Keratinocyte (primary cell): ENCODE measurements around the gene HAPLN1. TPM values are rescaled to one million over a fixed set of nuclear protein-coding genes. Genes with fewer than 3 reads are reported as not detected.

Experiments
- DNase-seq: peaks from one replicate; pipeline ENCODE4 v3.0.0-alpha.2; 2011; ENCODE audit warnings: low read depth, missing footprints, low spot score
- FAIRE-seq: peaks from 2 replicates; lab custom pipeline; 2011; peaks lifted over from hg19 to GRCh38; lab: Jason Lieb, UNC
- H2AFZ ChIP-seq: 2 replicates; pipeline ENCODE4 v1.6.0; 2012; ENCODE audit warnings: low read length, control low read depth, inconsistent platforms; ENCODE audit not compliant: control insufficient read depth
- H3K27ac ChIP-seq: 2 replicates; pipeline ENCODE4 v1.5.1; 2011; ENCODE audit warnings: low read length; ENCODE audit not compliant: control insufficient read depth, insufficient read depth
- H3K27me3 ChIP-seq: 3 replicates; pipeline ENCODE4 v1.6.0; 2011; ENCODE audit warnings: low read length; ENCODE audit not compliant: control insufficient read depth, insufficient read depth; ENCODE audit errors: extremely low read depth
- H3K36me3 ChIP-seq, 2 experiments: 2 replicates in 1 of 2; 3 replicates in 1 of 2; pipeline ENCODE4 v1.5.1; 2011; ENCODE audit warnings: low read length in 2 of 2, mild to moderate bottlenecking in 1 of 2; ENCODE audit not compliant: control insufficient read depth in 2 of 2, insufficient read depth in 2 of 2; ENCODE audit errors: extremely low read depth in 1 of 2
- H3K4me1 ChIP-seq: 3 replicates; pipeline ENCODE4 v1.5.1; 2011; ENCODE audit warnings: low read length; ENCODE audit not compliant: control insufficient read depth, insufficient read depth; ENCODE audit errors: extremely low read depth
- H3K4me2 ChIP-seq: 3 replicates; pipeline ENCODE4 v1.6.0; 2011; ENCODE audit warnings: low read depth, low read length; ENCODE audit not compliant: control insufficient read depth, insufficient read depth; ENCODE audit errors: extremely low read depth
- H3K4me3 ChIP-seq, 3 experiments: fragments of 200-600 bp in 1 of 3; sonication (generic) in 1 of 3; 2 replicates in 2 of 3; 3 replicates in 1 of 3; pipeline ENCODE4 v1.5.1; 2011 to 2016; ENCODE audit warnings: low read length in 3 of 3, mild to moderate bottlenecking in 3 of 3, control low read depth in 2 of 3, inconsistent platforms in 1 of 3, low read depth in 1 of 3, mixed read lengths in 1 of 3, mixed run types in 1 of 3, moderate library complexity in 1 of 3; ENCODE audit not compliant: control insufficient read depth in 2 of 3, insufficient read depth in 2 of 3; ENCODE audit errors: extremely low read depth in 1 of 3
- H3K79me2 ChIP-seq: 2 replicates; pipeline ENCODE4 v1.6.0; 2012; ENCODE audit warnings: low read length; ENCODE audit not compliant: control insufficient read depth, insufficient read depth
- H3K9ac ChIP-seq: 3 replicates; pipeline ENCODE4 v1.6.0; 2011; ENCODE audit warnings: low read length; ENCODE audit not compliant: control insufficient read depth, insufficient read depth; ENCODE audit errors: extremely low read depth
- H3K9me1 ChIP-seq: 3 replicates; pipeline ENCODE4 v1.6.0; 2011; ENCODE audit warnings: low read length; ENCODE audit not compliant: control insufficient read depth, insufficient read depth; ENCODE audit errors: extremely low read depth
- H3K9me3 ChIP-seq: 2 replicates; pipeline ENCODE4 v1.5.1; 2012; ENCODE audit warnings: low read depth, low read length; ENCODE audit not compliant: control insufficient read depth
- H4K20me1 ChIP-seq: 3 replicates; pipeline ENCODE4 v1.6.0; 2011; ENCODE audit warnings: low read length; ENCODE audit not compliant: control insufficient read depth, insufficient read depth; ENCODE audit errors: extremely low read depth
- EZH2 ChIP-seq: IDR thresholded peaks from one replicate; pipeline ENCODE4 v1.6.1; 2012; ENCODE audit warnings: inconsistent platforms, mild to moderate bottlenecking, low read length, moderate library complexity
- dilution Hi-C: fragments of 300-500 bp; cut with MboI; formaldehyde crosslinking; loops from one replicate; pipeline ENCODE4 v1.7.0; 2020; ENCODE audit warnings: low sequenced_read_pairs; ENCODE audit not compliant: extremely low pct_ligation_motif_present
- polyA plus RNA-seq, 5 experiments: library from polyadenylated mRNA; depleted of rRNA in 3 of 5; stranded (reverse) in 3 of 5; stranded (forward) in 1 of 5; unstranded in 1 of 5; fragments of >200 nt; gene quantifications; 1 replicate in 1 of 5; 2 replicates in 3 of 5; 3 replicates in 1 of 5; pipeline versions ENCODE4 v1.2.1 to v1.2.3, GENCODE V29; 2011 to 2012; ENCODE audit warnings: missing spikeins in 2 of 5, low read depth in 1 of 5, low replicate concordance in 1 of 5
- TF ChIP-seq, protein P1 (sequence below), 3 experiments: IDR thresholded peaks in 1 of 3; conservative IDR thresholded peaks in 1 of 3; optimal IDR thresholded peaks in 1 of 3; 2 replicates in 2 of 3; 3 replicates in 1 of 3; pipeline versions ENCODE3 to v1.5.1; 2011; ENCODE audit warnings: low read length in 3 of 3, mild to moderate bottlenecking in 3 of 3, moderate library complexity in 2 of 3, control low read depth in 1 of 3, inconsistent platforms in 1 of 3; ENCODE audit not compliant: insufficient read depth in 2 of 3; ENCODE audit errors: extremely low read depth in 1 of 3

HAPLN1 gene
- polyA plus RNA-seq, 1 donor (not counting 4 experiments of a cell fraction or from before 2014, with no cell fraction given), result not detected

DNA sequence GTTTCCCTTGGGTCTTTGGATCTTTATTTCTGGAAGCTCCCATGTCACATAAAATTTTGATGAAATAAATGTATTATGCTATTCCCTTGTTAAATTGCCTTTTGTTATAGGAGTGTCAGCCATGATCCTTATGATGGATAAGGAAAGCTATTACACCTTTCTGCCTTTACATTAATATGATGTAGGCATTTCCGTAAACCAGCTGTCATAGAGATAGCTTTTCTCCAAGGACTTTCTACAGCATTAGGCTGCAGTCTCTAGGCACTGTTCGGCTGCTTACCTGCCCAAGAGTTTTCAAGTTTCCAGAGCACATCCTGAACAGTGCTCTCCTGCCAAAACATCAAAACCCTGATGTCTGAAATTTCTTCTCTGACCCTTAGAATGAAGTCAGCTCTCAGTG, 87.4 kb downstream of the HAPLN1 start:
- Histone ChIP-seq H3K4me1 (peaks cover 3% of the 10 kb centered on the region), H4K20me1 (no peaks in the 10 kb centered on the region), H3K36me3 (no peaks in the 10 kb centered on the region), H3K4me3 (no peak overlapping the region), H3K9me1 (no peaks in the 10 kb centered on the region), H3K9ac (no peak overlapping the region), H3K27me3 (no peaks in the 10 kb centered on the region), H2AFZ (no peak overlapping the region), H3K27ac (no peak overlapping the region), H3K9me3 (no peaks in the 10 kb centered on the region), H3K4me2 (no peak overlapping the region), H3K79me2 (no peaks in the 10 kb centered on the region)
- FAIRE-seq, result no peak
- dilution Hi-C loops, result no loop called here
- no peak for DNase-seq
- TF ChIP-seq, protein P1, sequence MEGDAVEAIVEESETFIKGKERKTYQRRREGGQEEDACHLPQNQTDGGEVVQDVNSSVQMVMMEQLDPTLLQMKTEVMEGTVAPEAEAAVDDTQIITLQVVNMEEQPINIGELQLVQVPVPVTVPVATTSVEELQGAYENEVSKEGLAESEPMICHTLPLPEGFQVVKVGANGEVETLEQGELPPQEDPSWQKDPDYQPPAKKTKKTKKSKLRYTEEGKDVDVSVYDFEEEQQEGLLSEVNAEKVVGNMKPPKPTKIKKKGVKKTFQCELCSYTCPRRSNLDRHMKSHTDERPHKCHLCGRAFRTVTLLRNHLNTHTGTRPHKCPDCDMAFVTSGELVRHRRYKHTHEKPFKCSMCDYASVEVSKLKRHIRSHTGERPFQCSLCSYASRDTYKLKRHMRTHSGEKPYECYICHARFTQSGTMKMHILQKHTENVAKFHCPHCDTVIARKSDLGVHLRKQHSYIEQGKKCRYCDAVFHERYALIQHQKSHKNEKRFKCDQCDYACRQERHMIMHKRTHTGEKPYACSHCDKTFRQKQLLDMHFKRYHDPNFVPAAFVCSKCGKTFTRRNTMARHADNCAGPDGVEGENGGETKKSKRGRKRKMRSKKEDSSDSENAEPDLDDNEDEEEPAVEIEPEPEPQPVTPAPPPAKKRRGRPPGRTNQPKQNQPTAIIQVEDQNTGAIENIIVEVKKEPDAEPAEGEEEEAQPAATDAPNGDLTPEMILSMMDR (optimal IDR thresholded peaks at IDR 0.05 in 1 of 3, IDR thresholded peaks at IDR 0.05 in 1 of 3, conservative IDR thresholded peaks at IDR 0.05 in 1 of 3; ENCODE audit: extremely low read depth in 1 of 3, insufficient read depth in 2 of 3, low read length in 3 of 3), result no peak
- TF ChIP-seq EZH2, result no peak

DNA sequence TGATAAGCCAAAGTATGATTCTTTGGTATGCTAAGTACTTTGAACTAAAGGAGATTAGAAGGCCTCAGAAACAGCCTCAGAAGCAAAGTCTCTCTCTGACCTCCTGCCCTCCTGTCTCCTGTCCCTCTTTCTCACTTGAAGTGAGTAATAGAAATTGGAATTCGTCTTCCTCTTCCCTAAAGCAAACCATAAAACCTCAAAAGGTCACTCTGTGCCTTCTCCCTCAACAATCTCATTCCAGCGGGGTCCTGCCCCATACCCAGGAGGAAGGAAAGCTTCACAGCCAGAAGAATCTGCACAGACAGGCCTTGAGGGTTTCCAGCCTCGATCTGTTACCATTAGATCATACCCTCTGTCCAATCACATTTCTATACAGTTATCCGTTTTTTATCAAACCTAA, 87.8 kb downstream of the HAPLN1 start:
- peak overlapping the region; percentile 9 for H2AFZ ChIP-seq
- no peak for DNase-seq
- no peak overlapping the region for H3K27ac ChIP-seq

More for the DNA sequence above, 87.8 kb downstream of the HAPLN1 start:
- TF ChIP-seq, protein P1 (optimal IDR thresholded peaks at IDR 0.05 in 1 of 3, IDR thresholded peaks at IDR 0.05 in 1 of 3, conservative IDR thresholded peaks at IDR 0.05 in 1 of 3; ENCODE audit: extremely low read depth in 1 of 3, insufficient read depth in 2 of 3, low read length in 3 of 3), result no peak
- TF ChIP-seq EZH2, result no peak
- H3K27me3 ChIP-seq, result no peaks in the 10 kb centered on the region
- no peaks in the 10 kb centered on the region for H3K9me1 ChIP-seq
- H3K4me3 ChIP-seq, result no peak overlapping the region
- peaks cover 3% of the 10 kb centered on the region for H3K4me1 ChIP-seq
- dilution Hi-C loops, result no loop called here
- H3K4me2 ChIP-seq, result no peak overlapping the region
- no peak overlapping the region for H3K9ac ChIP-seq
- no peaks in the 10 kb centered on the region for H3K36me3 ChIP-seq
- no peaks in the 10 kb centered on the region for H3K9me3 ChIP-seq
- H4K20me1 ChIP-seq, result no peaks in the 10 kb centered on the region
- no peak for FAIRE-seq
- no peaks in the 10 kb centered on the region for H3K79me2 ChIP-seq
